Kidney epithelial cell (primary cell): ENCODE measurements around the gene CHRNE. TPM values are rescaled to one million over a fixed set of nuclear protein-coding genes. Genes with fewer than 3 reads are reported as not detected.

Experiments
- DNase-seq: peaks from one replicate; pipeline ENCODE4 v3.0.0-alpha.2; 2010; ENCODE audit warnings: low read depth
- H3K27me3 ChIP-seq: 2 replicates; pipeline ENCODE4 v1.6.0; 2011; ENCODE audit warnings: low read length; ENCODE audit not compliant: control insufficient read depth, insufficient read depth
- H3K36me3 ChIP-seq: 2 replicates; pipeline ENCODE4 v1.5.1; 2011; ENCODE audit warnings: low read length; ENCODE audit not compliant: control insufficient read depth, insufficient read depth
- H3K4me3 ChIP-seq: 2 replicates; pipeline ENCODE4 v1.5.1; 2011; ENCODE audit warnings: low read depth, mild to moderate bottlenecking, control low read depth, low read length
- total RNA-seq: library from RNA; depleted of rRNA; stranded (reverse); fragments of >200 nt; gene quantifications from 2 replicates; pipeline ENCODE4 v1.2.3, GENCODE V29; 2015
- TF ChIP-seq, protein P1 (sequence below): IDR thresholded peaks from 2 replicates; pipeline ENCODE4 v1.5.1; 2011; ENCODE audit warnings: mild to moderate bottlenecking, moderate library complexity, low read length, control low read depth, inconsistent platforms; ENCODE audit not compliant: insufficient read depth, poor library complexity, severe bottlenecking

CHRNE gene
- total RNA-seq, 1 donor from 2014 or later = 2.0 TPM

DNA sequence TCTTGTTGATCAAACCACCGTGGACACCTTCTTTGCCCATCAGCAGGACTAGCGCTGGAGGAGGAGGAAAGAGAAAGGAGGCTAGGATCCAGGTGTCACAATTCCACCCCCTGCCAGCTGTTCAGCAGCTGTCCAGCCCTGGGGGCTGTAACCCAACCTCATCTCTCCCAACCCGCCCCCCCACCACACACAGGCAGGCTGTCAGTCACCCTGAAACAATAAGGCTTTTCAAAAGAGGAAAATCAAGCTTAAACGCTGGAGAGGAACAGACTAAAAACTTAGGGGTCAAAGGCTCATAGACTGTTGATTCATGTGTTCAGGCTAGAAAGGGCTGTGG, 43.0 kb upstream of the CHRNE start:
- Histone ChIP-seq H3K36me3 (peaks cover 1% of the 10 kb centered on the region), H3K4me3 (peak overlapping the region; percentile 91), H3K27me3 (no peaks in the 10 kb centered on the region)
- TF ChIP-seq, protein P1, sequence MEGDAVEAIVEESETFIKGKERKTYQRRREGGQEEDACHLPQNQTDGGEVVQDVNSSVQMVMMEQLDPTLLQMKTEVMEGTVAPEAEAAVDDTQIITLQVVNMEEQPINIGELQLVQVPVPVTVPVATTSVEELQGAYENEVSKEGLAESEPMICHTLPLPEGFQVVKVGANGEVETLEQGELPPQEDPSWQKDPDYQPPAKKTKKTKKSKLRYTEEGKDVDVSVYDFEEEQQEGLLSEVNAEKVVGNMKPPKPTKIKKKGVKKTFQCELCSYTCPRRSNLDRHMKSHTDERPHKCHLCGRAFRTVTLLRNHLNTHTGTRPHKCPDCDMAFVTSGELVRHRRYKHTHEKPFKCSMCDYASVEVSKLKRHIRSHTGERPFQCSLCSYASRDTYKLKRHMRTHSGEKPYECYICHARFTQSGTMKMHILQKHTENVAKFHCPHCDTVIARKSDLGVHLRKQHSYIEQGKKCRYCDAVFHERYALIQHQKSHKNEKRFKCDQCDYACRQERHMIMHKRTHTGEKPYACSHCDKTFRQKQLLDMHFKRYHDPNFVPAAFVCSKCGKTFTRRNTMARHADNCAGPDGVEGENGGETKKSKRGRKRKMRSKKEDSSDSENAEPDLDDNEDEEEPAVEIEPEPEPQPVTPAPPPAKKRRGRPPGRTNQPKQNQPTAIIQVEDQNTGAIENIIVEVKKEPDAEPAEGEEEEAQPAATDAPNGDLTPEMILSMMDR = no peak
- no peak for DNase-seq

DNA sequence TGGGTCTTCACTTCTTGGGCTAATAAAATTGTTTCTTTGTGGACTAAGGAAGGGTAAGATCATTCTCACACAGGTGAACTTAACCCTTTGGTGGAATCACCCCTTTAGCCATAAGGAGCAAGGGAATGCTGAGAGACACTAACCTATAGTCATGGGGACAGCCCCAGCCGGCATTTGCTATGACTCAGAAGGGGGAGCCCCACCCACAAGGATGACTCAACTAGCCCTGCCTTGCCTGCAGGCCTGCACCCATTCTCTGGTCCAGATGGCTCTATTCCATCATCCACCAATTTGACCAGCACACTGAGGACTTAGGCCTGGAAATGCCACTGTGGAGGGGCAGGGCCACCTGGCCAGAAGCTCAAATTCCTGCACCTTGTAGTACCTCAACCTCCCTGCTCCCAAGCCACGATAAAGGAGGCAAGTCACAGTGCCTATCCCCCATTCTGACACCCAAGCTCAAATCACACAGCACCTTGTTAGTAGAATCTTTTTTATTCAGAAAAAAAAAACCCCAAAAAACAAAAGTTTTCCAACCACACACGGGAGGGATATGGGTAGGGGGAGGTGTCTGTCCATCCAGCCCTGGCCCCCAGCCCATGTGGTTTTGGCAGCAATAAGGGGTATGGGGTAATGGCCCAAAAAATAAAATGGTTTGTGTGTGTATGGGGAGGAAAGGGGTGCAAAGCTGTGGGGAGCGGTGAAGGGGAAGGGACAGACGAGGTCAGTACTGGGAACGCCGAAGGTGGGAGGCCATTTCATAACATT, 42.5 kb upstream of the CHRNE start:
- no peak overlapping the region for H3K4me3 ChIP-seq
- TF ChIP-seq, protein P1 = no peak
- peaks cover 1% of the 10 kb centered on the region for H3K36me3 ChIP-seq
- H3K27me3 ChIP-seq = no peaks in the 10 kb centered on the region
- no peak for DNase-seq

DNA sequence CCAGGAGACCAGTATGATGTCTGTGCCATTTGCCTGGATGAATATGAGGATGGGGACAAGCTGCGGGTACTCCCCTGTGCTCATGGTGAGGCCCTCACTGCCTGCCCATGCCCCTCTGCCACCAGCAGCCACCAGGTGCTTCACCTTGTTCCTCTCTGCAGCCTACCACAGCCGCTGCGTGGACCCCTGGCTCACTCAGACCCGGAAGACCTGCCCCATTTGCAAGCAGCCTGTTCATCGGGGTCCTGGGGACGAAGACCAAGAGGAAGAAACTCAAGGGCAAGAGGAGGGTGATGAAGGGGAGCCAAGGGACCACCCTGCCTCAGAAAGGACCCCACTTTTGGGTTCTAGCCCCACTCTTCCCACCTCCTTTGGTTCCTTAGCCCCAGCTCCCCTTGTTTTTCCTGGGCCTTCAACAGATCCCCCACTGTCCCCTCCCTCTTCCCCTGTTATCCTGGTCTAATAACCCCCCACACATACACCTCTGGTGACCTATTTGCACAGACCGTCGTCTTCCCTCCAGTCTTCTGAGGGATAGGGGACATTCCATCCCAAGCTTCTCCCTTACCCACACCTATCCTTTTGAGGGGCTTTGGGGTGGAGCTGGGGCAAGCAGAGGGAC, 41.8 kb upstream of the CHRNE start:
- no peaks in the 10 kb centered on the region for H3K27me3 ChIP-seq
- no peak for DNase-seq
- no peak overlapping the region for H3K4me3 ChIP-seq
- peaks cover 1% of the 10 kb centered on the region for H3K36me3 ChIP-seq
- TF ChIP-seq, protein P1 = no peak

DNA sequence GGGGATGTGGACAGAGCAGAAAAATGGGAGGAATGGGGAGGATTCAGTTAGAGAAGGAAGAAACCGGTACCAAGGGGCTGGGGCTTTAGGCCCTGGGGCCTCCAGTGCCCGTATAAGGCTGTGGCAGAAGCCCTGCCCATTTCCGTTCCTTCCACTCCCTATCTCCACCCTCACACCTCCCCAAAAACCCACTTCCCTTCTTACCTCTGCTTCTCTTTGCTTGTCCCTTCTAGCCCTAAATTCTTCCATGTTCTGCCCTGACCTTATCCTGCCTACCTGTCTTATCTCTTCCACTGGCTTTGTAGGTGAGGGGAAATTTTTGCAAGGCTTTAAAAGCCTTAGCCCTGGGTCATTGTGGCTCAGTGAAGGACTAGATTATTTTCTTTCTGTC, 41.3 kb upstream of the CHRNE start:
- H3K4me3 ChIP-seq = no peak overlapping the region
- no peak for DNase-seq
- no peaks in the 10 kb centered on the region for H3K27me3 ChIP-seq
- peaks cover 1% of the 10 kb centered on the region for H3K36me3 ChIP-seq
- TF ChIP-seq, protein P1 = no peak

DNA sequence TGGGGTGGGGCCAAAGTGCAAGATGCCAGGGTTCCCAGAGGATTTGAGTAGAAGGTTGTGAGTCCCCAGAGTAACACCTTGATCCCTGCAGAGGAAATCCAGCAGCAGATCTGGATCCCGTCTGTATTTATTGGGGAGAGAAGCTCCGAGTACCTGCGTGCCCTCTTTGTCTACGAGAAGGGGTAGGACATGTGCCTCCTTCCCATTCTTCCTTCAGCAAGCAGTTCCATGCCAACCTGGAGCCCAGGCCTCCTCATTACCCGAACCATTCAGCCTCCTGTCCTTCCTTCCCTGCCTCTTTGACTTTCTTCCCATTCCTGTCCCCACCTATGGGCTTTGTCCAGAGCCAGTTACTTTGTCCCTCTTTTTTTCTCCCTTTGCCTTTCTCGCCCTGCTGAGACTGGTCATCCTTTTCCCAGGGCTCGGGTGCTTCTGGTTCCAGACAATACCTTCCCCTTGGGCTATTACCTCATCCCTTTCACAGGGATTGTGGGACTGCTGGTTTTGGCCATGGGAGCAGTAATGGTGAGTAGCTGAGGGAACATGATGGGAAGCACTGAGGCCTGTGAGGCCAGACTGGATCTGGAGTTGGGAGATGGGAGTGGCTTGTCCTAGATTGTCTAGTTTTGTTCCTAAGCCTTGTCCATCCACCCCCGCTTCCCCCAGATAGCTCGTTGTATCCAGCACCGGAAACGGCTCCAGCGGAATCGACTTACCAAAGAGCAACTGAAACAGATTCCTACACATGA, 40.0 kb upstream of the CHRNE start:
- Histone ChIP-seq H3K36me3 (peaks cover 1% of the 10 kb centered on the region), H3K4me3 (no peak overlapping the region), H3K27me3 (no peaks in the 10 kb centered on the region)
- DNase-seq = no peak
- TF ChIP-seq, protein P1 = no peak

DNA sequence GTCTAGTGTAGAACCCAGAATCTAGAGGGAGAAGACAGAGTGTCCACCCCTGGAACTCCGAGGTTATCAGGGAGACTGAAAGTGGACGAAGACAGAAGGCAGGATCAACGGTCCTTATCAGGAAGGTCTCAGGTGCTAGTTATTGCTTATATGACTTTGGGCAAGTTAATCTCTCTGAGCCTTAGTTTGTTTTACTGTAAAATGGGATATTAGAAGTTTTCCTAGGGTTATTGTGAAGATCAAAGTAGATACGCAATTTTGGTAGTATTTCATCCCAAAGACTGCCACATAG, 38.4 kb upstream of the CHRNE start:
- TF ChIP-seq, protein P1 = no peak
- DNase-seq = no peak
- Histone ChIP-seq H3K4me3 (peak overlapping the region; percentile 92), H3K27me3 (no peaks in the 10 kb centered on the region), H3K36me3 (peaks cover 1% of the 10 kb centered on the region)
